ENCODE results near the gene C22orf39.

Gene C22orf39

GRCh38 chr22:19400881-19401280, 46.6 kb downstream of the C22orf39 start:
- TF ChIP-seq, protein P1, sequence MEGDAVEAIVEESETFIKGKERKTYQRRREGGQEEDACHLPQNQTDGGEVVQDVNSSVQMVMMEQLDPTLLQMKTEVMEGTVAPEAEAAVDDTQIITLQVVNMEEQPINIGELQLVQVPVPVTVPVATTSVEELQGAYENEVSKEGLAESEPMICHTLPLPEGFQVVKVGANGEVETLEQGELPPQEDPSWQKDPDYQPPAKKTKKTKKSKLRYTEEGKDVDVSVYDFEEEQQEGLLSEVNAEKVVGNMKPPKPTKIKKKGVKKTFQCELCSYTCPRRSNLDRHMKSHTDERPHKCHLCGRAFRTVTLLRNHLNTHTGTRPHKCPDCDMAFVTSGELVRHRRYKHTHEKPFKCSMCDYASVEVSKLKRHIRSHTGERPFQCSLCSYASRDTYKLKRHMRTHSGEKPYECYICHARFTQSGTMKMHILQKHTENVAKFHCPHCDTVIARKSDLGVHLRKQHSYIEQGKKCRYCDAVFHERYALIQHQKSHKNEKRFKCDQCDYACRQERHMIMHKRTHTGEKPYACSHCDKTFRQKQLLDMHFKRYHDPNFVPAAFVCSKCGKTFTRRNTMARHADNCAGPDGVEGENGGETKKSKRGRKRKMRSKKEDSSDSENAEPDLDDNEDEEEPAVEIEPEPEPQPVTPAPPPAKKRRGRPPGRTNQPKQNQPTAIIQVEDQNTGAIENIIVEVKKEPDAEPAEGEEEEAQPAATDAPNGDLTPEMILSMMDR (IDR thresholded peaks at IDR 0.05; ENCODE audit: low read length, missing control alignments) = no peak
- DNase-seq (ENCODE audit: low read depth) = no peak
- H3K4me3 ChIP-seq (replicated peaks; ENCODE audit: low read depth, low read length) = no peak overlapping the region

DNA sequence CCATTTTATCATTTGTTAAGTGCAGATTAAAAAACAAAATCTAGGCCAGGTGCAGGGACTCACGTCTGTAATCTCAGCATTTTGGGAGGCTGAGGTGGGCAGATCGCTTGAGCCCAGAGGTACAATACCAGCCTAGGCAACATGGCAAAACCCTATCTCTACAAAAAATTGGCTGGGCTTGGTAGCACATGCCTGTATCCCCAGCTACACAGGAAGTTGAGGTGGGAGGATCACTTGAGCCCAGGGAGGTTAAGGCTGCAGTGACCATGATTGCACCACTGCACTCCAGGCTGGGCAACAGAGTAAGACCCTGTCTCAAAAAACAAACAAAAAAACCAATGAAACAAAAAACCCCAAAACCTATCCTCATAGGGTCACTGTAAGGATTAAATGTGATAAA, 48.9 kb downstream of the C22orf39 start:
- H3K4me3 ChIP-seq (replicated peaks; ENCODE audit: low read depth, low read length) = no peak overlapping the region
- no peak for DNase-seq (ENCODE audit: low read depth)
- TF ChIP-seq, protein P1 (IDR thresholded peaks at IDR 0.05; ENCODE audit: low read length, missing control alignments) = no peak

DNA sequence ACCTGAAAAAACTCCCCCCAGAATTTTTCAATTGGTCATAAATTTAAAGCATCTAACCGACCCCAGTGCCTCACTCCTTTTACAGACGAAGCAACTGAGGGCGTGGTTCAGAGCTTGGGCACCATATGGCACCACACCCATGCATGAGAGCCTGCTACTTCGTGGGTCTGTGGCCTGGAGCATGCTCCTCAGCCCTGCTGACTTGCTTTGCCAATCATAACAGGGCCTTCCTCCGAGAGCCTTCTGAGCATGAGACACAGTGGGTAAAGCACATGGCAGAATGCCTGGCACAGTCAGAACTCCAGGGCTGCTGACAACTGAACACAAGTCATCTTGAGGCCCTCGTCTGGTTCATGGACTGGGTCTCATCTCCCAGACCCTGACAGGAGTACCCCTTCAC, 49.3 kb downstream of the C22orf39 start:
- no peak overlapping the region for H3K4me3 ChIP-seq (replicated peaks; ENCODE audit: low read depth, low read length)
- no peak for DNase-seq (ENCODE audit: low read depth)
- TF ChIP-seq, protein P1 (IDR thresholded peaks at IDR 0.05; ENCODE audit: low read length, missing control alignments) = no peak

DNA sequence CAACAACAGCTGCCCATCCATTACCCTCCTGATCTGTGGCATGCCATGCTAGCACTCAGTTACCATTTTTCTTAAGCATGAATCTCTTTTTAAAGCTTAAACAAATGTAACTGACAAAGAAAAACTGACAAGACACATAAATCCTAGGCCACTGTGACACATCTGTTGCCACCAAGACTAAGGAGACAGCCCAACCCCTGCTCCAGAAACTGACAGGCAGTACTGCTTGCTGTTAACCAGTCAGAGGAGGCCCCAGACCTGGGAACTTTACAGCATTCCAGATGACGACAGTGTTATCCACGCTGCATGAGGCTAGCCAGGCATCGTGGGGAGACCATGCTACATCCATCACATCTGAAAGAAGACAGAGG, 49.8 kb downstream of the C22orf39 start:
- DNase-seq (ENCODE audit: low read depth) = no peak
- TF ChIP-seq, protein P1 (IDR thresholded peaks at IDR 0.05; ENCODE audit: low read length, missing control alignments) = no peak

GRCh38 chr22:19396934-19397733, 50.4 kb downstream of the C22orf39 start:
- TF ChIP-seq, protein P1 (IDR thresholded peaks at IDR 0.05; ENCODE audit: low read length, missing control alignments) = no peak
- no peak for DNase-seq (ENCODE audit: low read depth)
- H3K4me3 ChIP-seq (replicated peaks; ENCODE audit: low read depth, low read length) = no peak overlapping the region

More for the DNA sequence above, 49.8 kb downstream of the C22orf39 start:
- H3K4me3 ChIP-seq (replicated peaks; ENCODE audit: low read depth, low read length) = no peak overlapping the region

DNA sequence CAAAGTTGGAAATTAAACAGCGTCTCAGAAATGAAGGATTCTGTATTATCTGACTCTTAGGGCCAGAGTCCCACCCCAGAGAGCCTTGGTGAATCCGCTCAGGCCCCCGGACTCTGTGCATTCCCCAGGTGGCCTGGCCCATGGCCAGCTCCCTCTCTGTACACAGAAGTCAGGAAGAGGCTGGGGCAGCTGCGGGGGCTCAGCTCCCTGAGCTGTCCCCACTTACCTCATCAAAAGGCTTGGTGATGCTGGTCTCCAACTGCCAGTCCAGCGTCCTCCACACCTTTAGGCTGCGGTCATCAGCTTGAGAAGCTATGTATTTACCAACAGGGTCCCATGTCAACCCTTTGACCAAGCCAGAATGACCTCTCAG, 51.0 kb downstream of the C22orf39 start:
- no peak overlapping the region for H3K4me3 ChIP-seq (replicated peaks; ENCODE audit: low read depth, low read length)
- DNase-seq (ENCODE audit: low read depth) = no peak
- TF ChIP-seq, protein P1 (IDR thresholded peaks at IDR 0.05; ENCODE audit: low read length, missing control alignments) = no peak

DNA sequence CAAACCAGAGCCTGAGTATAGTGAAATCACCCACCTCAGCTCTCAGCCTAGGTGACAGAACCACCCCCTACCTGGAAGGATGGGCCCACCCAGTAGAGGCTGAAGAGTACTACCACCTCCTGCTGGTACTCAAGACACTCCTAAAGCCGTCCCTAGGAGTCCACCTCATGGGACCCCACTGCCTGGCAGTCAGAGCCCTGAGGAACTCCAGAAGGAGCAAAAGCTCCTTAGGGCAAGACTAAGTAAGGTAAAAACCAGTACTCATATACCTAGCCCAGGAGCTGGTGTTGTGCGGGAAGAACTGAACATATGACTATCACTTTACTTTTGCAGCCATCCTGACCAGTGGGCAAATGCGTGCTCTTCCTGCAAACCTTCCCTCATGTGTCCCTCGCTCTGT, 52.2 kb downstream of the C22orf39 start:
- no peak overlapping the region for H3K4me3 ChIP-seq (replicated peaks; ENCODE audit: low read depth, low read length)
- TF ChIP-seq, protein P1 (IDR thresholded peaks at IDR 0.05; ENCODE audit: low read length, missing control alignments) = no peak
- DNase-seq (ENCODE audit: low read depth) = no peak

All from fibroblast of pulmonary artery (primary cell).